PC-3 (cell line): Measurements from ENCODE around the gene GJC1. TPM values are rescaled to one million over a fixed set of nuclear protein-coding genes. Genes with fewer than 3 reads are reported as not detected.

Experiments
- ATAC-seq: fragments of 200-7000 bp; cut with Tn5 transposase; 2 replicates; pipeline ENCODE4 v1.9.1; 2020; ENCODE audit warnings: mild to moderate bottlenecking, moderate library complexity
- BruUV-seq: library from RNA; stranded (reverse); fragments of 400-500 nt; replicated peaks from 2 replicates; lab custom pipeline; 2021; lab: Mats Ljungman, UMichigan
- CTCF ChIA-PET: fragments of 300-600 bp; sonication (Branson Sonifier 250); formaldehyde crosslinking; loops from one replicate; lab custom pipeline; 2022; ENCODE audit warnings: antibody characterized with exemption; lab: Charles Lee
- POLR2A ChIA-PET: fragments of 300-600 bp; sonication (Branson Sonifier 250); formaldehyde crosslinking; loops from one replicate; lab custom pipeline; 2022; ENCODE audit warnings: antibody characterized with exemption; ENCODE audit not compliant: unreplicated experiment; lab: Charles Lee
- DNase-seq: peaks from one replicate; pipeline ENCODE4 v3.0.0-alpha.2; 2015
- H2AFZ ChIP-seq: fragments of 300-600 bp; sonication (generic); 2 replicates; pipeline ENCODE4 v1.6.0; 2016; ENCODE audit warnings: antibody characterized with exemption, low read length
- H3F3A ChIP-seq: fragments of 300-600 bp; sonication (generic); one replicate; pipeline ENCODE4 v1.6.0; 2017; ENCODE audit warnings: antibody characterized with exemption, low read length, control low read depth, mild to moderate bottlenecking; ENCODE audit not compliant: unreplicated experiment
- H3K27ac ChIP-seq: fragments of 300-600 bp; sonication (generic); 2 replicates; pipeline ENCODE4 v1.5.1; 2016; ENCODE audit warnings: mild to moderate bottlenecking, low read length
- H3K27me3 ChIP-seq: fragments of 300-600 bp; sonication (generic); 2 replicates; pipeline ENCODE4 v1.6.1; 2016; ENCODE audit warnings: low read length, mixed read lengths
- H3K36me3 ChIP-seq: fragments of 300-600 bp; sonication (generic); 2 replicates; pipeline ENCODE4 v1.6.1; 2016; ENCODE audit warnings: low read depth, mixed run types, low read length, mixed read lengths
- H3K4me1 ChIP-seq: fragments of 300-600 bp; sonication (generic); 2 replicates; pipeline ENCODE4 v1.5.1; 2016; ENCODE audit warnings: low read length; ENCODE audit not compliant: insufficient read depth
- H3K4me2 ChIP-seq: fragments of 300-600 bp; sonication (generic); 2 replicates; pipeline ENCODE4 v1.6.0; 2016; ENCODE audit warnings: low read length
- H3K4me3 ChIP-seq: fragments of 300-600 bp; sonication (generic); 2 replicates; pipeline ENCODE4 v1.5.1; 2016; ENCODE audit warnings: mild to moderate bottlenecking, low read length, mixed read lengths
- H3K79me2 ChIP-seq: fragments of 300-600 bp; sonication (generic); 2 replicates; pipeline ENCODE4 v1.6.1; 2017; ENCODE audit warnings: low read length, mixed read lengths
- H3K9ac ChIP-seq: fragments of 300-600 bp; sonication (generic); 2 replicates; pipeline ENCODE4 v1.6.0; 2016; ENCODE audit warnings: mild to moderate bottlenecking, low read length
- H3K9me2 ChIP-seq: fragments of 300-600 bp; sonication (generic); replicated peaks from 2 replicates; pipeline ENCODE4 v1.6.1; 2016; ENCODE audit warnings: mixed run types, low read length, mixed read lengths
- H3K9me3 ChIP-seq: fragments of 300-600 bp; sonication (generic); 2 replicates; pipeline ENCODE4 v1.6.1; 2016; ENCODE audit warnings: low read length, mixed read lengths
- H4K20me1 ChIP-seq: fragments of 300-600 bp; sonication (generic); 2 replicates; pipeline ENCODE4 v1.6.1; 2016; ENCODE audit warnings: low read length, mixed read lengths
- EZH2 ChIP-seq: fragments of 300-600 bp; sonication (generic); IDR thresholded peaks from one replicate; pipeline ENCODE4 v1.6.1; 2017; ENCODE audit warnings: antibody characterized with exemption, mild to moderate bottlenecking, low read length; ENCODE audit not compliant: unreplicated experiment
- EZH2phosphoT487 ChIP-seq: fragments of 300-600 bp; sonication (generic); IDR thresholded peaks from 2 replicates; pipeline ENCODE4 v1.6.1; 2018; ENCODE audit warnings: mild to moderate bottlenecking, antibody characterized with exemption, low read length, borderline replicate concordance
- intact Hi-C: fragments of 100-400 bp; cut with micrococcal nuclease; formaldehyde crosslinking; loops from 2 replicates; pipeline ENCODE4 v1.9.0; 2023
- total RNA-seq: library from RNA; depleted of rRNA; stranded (reverse); fragments of >200 nt; gene quantifications from 2 replicates; pipeline ENCODE4 v1.2.3, GENCODE V29; 2014
- TF ChIP-seq, protein P1 (sequence below): fragments of 300-600 bp; sonication (generic); conservative IDR thresholded peaks from 2 replicates; pipeline ENCODE4 v1.5.1; 2017; ENCODE audit warnings: antibody characterized with exemption, low read depth, mild to moderate bottlenecking, low read length

GJC1 gene
- total RNA-seq, 1 experiment from 2014 or later = 17.1 TPM

DNA sequence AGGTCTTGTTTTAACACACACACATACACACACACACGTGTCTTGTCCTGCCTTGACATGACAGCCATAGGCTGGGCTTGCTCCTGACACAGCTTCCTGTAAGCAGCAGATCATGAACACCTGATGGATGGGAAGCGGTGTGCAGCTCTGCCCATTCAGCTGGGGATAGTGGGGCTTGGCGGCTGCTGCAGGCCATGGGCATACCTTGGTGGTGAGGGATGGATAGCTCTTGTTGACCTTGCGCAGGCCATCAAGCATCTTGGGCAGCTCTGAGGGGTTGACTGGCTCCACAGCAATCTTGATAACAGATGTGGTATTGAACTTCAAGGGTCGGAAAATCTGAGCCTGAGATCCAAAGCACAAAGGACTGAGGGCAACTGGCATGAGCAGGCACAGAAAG, 29.6 kb upstream of the GJC1 start:
- ChIA-PET CTCF (no interaction called here), POLR2A (no interaction called here)
- no peak for DNase-seq
- H2AFZ ChIP-seq = no peak overlapping the region
- peaks cover 91% of the 10 kb centered on the region for H3K36me3 ChIP-seq
- H3K27me3 ChIP-seq = no peaks in the 10 kb centered on the region
- H3K9me3 ChIP-seq = no peaks in the 10 kb centered on the region
- intact Hi-C loops = no loop called here
- TF ChIP-seq EZH2 = no peak
- TF ChIP-seq EZH2phosphoT487 = no peak
- TF ChIP-seq, protein P1, sequence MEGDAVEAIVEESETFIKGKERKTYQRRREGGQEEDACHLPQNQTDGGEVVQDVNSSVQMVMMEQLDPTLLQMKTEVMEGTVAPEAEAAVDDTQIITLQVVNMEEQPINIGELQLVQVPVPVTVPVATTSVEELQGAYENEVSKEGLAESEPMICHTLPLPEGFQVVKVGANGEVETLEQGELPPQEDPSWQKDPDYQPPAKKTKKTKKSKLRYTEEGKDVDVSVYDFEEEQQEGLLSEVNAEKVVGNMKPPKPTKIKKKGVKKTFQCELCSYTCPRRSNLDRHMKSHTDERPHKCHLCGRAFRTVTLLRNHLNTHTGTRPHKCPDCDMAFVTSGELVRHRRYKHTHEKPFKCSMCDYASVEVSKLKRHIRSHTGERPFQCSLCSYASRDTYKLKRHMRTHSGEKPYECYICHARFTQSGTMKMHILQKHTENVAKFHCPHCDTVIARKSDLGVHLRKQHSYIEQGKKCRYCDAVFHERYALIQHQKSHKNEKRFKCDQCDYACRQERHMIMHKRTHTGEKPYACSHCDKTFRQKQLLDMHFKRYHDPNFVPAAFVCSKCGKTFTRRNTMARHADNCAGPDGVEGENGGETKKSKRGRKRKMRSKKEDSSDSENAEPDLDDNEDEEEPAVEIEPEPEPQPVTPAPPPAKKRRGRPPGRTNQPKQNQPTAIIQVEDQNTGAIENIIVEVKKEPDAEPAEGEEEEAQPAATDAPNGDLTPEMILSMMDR = no peak
- no peak overlapping the region for H3K27ac ChIP-seq
- H3F3A ChIP-seq = no peaks in the 10 kb centered on the region
- H3K9ac ChIP-seq = no peak overlapping the region
- no TSS peak for BruUV-seq
- no peak for ATAC-seq
- H3K4me1 ChIP-seq = no peaks in the 10 kb centered on the region
- H3K4me3 ChIP-seq = no peak overlapping the region
- H3K79me2 ChIP-seq = no peaks in the 10 kb centered on the region
- no peak overlapping the region for H3K4me2 ChIP-seq
- H4K20me1 ChIP-seq = no peaks in the 10 kb centered on the region
- no peaks in the 10 kb centered on the region for H3K9me2 ChIP-seq

DNA sequence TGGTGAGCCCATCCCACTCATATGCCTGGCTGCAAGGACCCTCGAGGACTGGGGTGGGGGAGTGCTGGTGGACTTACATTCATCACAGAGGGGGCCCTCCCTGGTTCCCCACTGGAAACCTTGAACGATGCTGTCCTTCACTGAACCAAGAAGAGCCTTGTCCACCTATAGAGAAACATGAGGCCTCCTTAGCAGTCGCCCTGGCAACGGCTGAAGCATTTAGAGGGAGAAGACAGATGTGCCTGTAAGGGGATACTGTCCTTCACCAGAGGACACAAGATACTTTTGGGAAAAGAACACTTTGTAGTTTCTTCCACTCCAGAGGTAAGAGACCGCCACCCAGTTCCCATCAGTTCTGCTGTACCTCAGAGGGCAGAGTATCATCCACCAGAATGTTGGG, 24.1 kb upstream of the GJC1 start:
- BruUV-seq = no TSS peak

DNA sequence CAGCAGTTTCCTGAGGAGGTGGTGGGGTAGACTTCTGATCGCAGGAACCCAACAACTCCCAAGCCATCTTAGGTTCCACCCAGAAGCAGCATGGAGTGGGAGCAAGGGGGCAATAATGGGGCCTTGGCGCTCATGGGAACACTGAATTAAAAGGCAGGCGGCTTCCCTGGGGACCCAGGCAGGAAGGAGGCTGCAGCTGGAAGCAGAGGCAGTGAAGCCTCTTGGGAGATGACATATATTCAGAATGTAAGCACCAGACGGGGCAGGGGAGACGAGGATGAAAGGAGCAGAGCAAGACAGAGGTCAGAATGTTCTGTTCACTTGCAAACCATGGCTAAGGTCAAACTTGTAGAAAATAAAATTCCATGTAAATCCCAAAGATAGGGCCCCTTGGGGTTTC, 20.5 kb upstream of the GJC1 start:
- DNase-seq (no peak), ATAC-seq (no peak)
- Histone ChIP-seq H2AFZ (no peak overlapping the region), H3K9ac (no peak overlapping the region), H3K36me3 (peaks cover 48% of the 10 kb centered on the region), H3K4me3 (no peak overlapping the region), H3K79me2 (no peaks in the 10 kb centered on the region), H3K4me1 (no peaks in the 10 kb centered on the region), H3K4me2 (no peak overlapping the region), H3K9me2 (no peaks in the 10 kb centered on the region), H3K9me3 (no peaks in the 10 kb centered on the region), H4K20me1 (no peaks in the 10 kb centered on the region), H3K27ac (no peak overlapping the region), H3K27me3 (no peaks in the 10 kb centered on the region), H3F3A (no peaks in the 10 kb centered on the region)
- intact Hi-C loops = no loop called here
- no TSS peak for BruUV-seq
- TF ChIP-seq EZH2phosphoT487 (no peak), EZH2 (no peak)
- TF ChIP-seq, protein P1 = no peak
- ChIA-PET CTCF (no interaction called here), POLR2A (no interaction called here)

More for the DNA sequence above, 24.1 kb upstream of the GJC1 start:
- Histone ChIP-seq H2AFZ (no peak overlapping the region), H3F3A (no peaks in the 10 kb centered on the region), H3K4me3 (no peak overlapping the region), H3K36me3 (peaks cover 81% of the 10 kb centered on the region), H3K27ac (no peak overlapping the region), H4K20me1 (no peaks in the 10 kb centered on the region), H3K9me2 (no peaks in the 10 kb centered on the region), H3K9me3 (no peaks in the 10 kb centered on the region), H3K4me2 (no peak overlapping the region), H3K4me1 (no peaks in the 10 kb centered on the region), H3K27me3 (no peaks in the 10 kb centered on the region), H3K79me2 (no peaks in the 10 kb centered on the region), H3K9ac (no peak overlapping the region)
- TF ChIP-seq EZH2 (no peak), EZH2phosphoT487 (no peak)
- TF ChIP-seq, protein P1 = no peak
- ChIA-PET POLR2A (no interaction called here), CTCF (no interaction called here)
- DNase-seq = no peak
- no peak for ATAC-seq
- intact Hi-C loops = no loop called here
